KMS-11 (cell line): Measurements from ENCODE around the gene AGRP.
A peak's percentile ranks its signal among the peaks of the same experiment; 100 is the strongest.

Experiments
- H2AFZ ChIP-seq: fragments of 200-600 bp; sonication (generic); 2 replicates; pipeline ENCODE4 v1.6.1; 2016; ENCODE audit warnings: antibody characterized with exemption, mixed run types, low read depth
- H3K27ac ChIP-seq: fragments of 200-600 bp; sonication (generic); 2 replicates; pipeline ENCODE4 v1.6.1; 2016; ENCODE audit warnings: mild to moderate bottlenecking, mixed run types
- H3K27me3 ChIP-seq: fragments of 200-600 bp; sonication (generic); 2 replicates; pipeline ENCODE4 v1.6.1; 2017; ENCODE audit warnings: mild to moderate bottlenecking, low read depth, mixed run types, moderate library complexity; ENCODE audit not compliant: insufficient read depth
- H3K36me3 ChIP-seq: fragments of 200-600 bp; sonication (generic); 2 replicates; pipeline ENCODE4 v1.6.1; 2017; ENCODE audit warnings: mild to moderate bottlenecking, mixed run types; ENCODE audit not compliant: insufficient read depth
- H3K4me1 ChIP-seq: fragments of 200-600 bp; sonication (generic); 2 replicates; pipeline ENCODE4 v1.6.1; 2016; ENCODE audit warnings: mild to moderate bottlenecking, low read depth, mixed run types; ENCODE audit not compliant: poor library complexity, severe bottlenecking
- H3K4me2 ChIP-seq: fragments of 200-600 bp; sonication (generic); 2 replicates; pipeline ENCODE4 v1.7.0; 2016; ENCODE audit warnings: mild to moderate bottlenecking, mixed run types
- H3K4me3 ChIP-seq: fragments of 200-600 bp; sonication (generic); IDR thresholded peaks from 2 replicates; pipeline ENCODE4 v1.6.1; 2017; ENCODE audit warnings: low read depth, low read length, mixed read lengths; ENCODE audit not compliant: insufficient read depth
- H3K79me2 ChIP-seq: fragments of 200-600 bp; sonication (generic); 2 replicates; pipeline ENCODE4 v1.6.1; 2016; ENCODE audit warnings: low read depth, mixed run types; ENCODE audit not compliant: insufficient read depth
- H3K9ac ChIP-seq: fragments of 200-600 bp; sonication (generic); 2 replicates; pipeline ENCODE4 v1.6.1; 2016; ENCODE audit warnings: mild to moderate bottlenecking, mixed run types
- H4K20me1 ChIP-seq: fragments of 200-600 bp; sonication (generic); 2 replicates; pipeline ENCODE4 v1.6.1; 2016; ENCODE audit warnings: mild to moderate bottlenecking, mixed run types; ENCODE audit not compliant: insufficient read depth
- TF ChIP-seq, protein P1 (sequence below): fragments of 200-600 bp; sonication (generic); conservative IDR thresholded peaks from 2 replicates; pipeline ENCODE4 v1.6.1; 2017; ENCODE audit warnings: low read depth, mild to moderate bottlenecking, antibody characterized with exemption, low read length, moderate library complexity, mixed read lengths

AGRP gene

DNA sequence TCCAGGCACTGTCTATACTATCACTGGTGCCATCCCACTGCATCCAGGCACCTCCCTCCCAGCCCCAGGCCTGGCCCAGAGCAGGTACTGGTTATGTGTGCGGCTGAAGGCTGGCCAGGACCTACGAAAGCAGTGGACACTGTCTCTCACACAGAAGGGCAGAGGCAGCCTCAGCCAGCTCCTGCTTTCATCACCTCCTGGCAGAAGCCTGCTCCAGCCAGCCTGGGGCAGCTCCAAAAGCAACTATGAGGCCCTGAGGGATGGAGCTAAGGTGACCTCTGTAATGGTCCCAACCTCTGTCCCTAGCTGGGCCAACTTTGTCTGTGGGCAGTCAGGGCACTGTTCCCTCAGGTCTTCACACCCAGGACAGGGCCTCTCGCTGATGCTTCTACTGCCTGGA lies 33.6 kb downstream of the AGRP start:
- TF ChIP-seq, protein P1, sequence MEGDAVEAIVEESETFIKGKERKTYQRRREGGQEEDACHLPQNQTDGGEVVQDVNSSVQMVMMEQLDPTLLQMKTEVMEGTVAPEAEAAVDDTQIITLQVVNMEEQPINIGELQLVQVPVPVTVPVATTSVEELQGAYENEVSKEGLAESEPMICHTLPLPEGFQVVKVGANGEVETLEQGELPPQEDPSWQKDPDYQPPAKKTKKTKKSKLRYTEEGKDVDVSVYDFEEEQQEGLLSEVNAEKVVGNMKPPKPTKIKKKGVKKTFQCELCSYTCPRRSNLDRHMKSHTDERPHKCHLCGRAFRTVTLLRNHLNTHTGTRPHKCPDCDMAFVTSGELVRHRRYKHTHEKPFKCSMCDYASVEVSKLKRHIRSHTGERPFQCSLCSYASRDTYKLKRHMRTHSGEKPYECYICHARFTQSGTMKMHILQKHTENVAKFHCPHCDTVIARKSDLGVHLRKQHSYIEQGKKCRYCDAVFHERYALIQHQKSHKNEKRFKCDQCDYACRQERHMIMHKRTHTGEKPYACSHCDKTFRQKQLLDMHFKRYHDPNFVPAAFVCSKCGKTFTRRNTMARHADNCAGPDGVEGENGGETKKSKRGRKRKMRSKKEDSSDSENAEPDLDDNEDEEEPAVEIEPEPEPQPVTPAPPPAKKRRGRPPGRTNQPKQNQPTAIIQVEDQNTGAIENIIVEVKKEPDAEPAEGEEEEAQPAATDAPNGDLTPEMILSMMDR = no peak
- H3K9ac ChIP-seq = no peak overlapping the region
- H3K36me3 ChIP-seq = no peaks in the 10 kb centered on the region
- no peak overlapping the region for H3K27ac ChIP-seq
- no peak overlapping the region for H3K4me2 ChIP-seq
- no peaks in the 10 kb centered on the region for H3K27me3 ChIP-seq
- H3K79me2 ChIP-seq = no peaks in the 10 kb centered on the region
- no peak overlapping the region for H2AFZ ChIP-seq
- no peak overlapping the region for H3K4me3 ChIP-seq
- H3K4me1 ChIP-seq = peaks cover 8% of the 10 kb centered on the region
- H4K20me1 ChIP-seq = no peaks in the 10 kb centered on the region

DNA sequence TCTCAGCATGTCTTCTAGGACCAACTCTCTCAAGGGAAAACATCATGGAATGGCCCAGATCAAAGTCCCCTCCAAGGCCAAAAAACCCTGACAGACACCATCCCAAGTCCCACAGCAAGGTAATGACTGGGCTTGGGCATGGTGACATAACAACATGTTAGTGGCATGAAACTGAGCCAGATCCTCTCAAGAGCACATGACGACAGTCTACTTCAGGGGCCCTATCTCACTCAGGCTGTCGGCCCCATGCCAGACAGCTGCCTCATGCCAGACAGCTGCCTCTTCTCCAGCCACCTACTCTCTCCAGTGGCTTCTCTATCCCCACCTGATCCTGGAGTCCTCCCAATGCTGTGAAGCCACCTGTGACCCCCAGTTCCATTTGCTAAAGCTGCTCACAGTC lies 34.0 kb downstream of the AGRP start:
- Histone ChIP-seq H3K9ac (no peak overlapping the region), H3K4me2 (no peak overlapping the region), H3K27ac (no peak overlapping the region), H3K27me3 (no peaks in the 10 kb centered on the region), H3K36me3 (no peaks in the 10 kb centered on the region), H2AFZ (no peak overlapping the region), H3K4me3 (no peak overlapping the region), H3K79me2 (no peaks in the 10 kb centered on the region), H3K4me1 (peaks cover 8% of the 10 kb centered on the region), H4K20me1 (no peaks in the 10 kb centered on the region)
- TF ChIP-seq, protein P1 = no peak

DNA sequence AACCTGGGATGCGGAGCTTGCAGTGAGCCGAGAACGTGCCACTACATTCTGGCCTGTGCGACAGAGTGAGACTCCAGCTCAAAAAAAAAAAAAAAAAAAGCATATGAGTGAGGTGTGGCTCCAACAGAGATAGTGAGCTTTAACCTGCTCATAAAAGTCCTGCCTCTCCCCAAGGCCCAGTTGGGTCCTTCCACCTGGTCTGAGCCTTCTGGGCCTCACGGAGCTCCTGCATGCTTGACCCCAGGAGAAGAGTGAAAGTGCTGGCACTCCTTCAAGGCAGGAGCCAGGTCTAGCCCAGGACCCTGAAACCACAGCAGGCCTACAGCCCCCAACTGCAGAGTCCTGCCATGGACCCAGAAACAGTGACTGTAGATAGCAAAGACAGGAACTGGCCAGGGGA lies 34.8 kb downstream of the AGRP start:
- no peaks in the 10 kb centered on the region for H4K20me1 ChIP-seq
- TF ChIP-seq, protein P1 = no peak

DNA sequence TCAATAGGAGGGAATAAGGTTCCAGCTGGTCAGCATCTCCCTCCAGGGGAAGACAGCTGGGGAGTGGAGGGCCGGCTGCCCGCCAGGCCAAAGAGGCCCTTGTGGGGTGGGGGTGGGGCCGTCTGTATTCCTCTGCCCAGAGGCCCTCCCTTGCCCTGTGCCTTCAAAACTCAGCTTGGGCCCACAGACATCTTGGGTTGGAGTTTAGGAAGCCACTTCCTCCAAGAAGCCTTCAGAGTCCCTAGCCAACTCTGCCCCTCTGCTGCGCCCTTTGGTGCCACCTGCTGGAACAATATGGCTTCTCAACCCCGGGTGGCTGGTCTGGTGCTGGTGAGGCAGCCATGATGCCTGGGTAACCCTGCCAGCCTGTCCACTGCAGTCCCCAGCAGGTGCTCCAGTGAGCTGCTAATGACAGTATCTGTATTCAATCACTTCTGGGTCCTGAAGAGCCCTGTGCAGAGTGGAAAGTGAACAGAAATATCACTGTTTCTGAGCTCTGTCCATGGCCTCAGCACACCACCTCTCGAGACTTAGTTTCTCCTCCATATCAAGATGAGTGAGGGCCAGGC lies 35.8 kb downstream of the AGRP start:
- Histone ChIP-seq H4K20me1 (no peaks in the 10 kb centered on the region), H3K27ac (no peak overlapping the region), H3K9ac (no peak overlapping the region)

More for the DNA sequence above, 34.8 kb downstream of the AGRP start:
- Histone ChIP-seq H3K4me1 (peaks cover 8% of the 10 kb centered on the region), H2AFZ (no peak overlapping the region), H3K27ac (no peak overlapping the region), H3K9ac (no peak overlapping the region), H3K79me2 (no peaks in the 10 kb centered on the region), H3K36me3 (no peaks in the 10 kb centered on the region), H3K27me3 (no peaks in the 10 kb centered on the region), H3K4me3 (no peak overlapping the region), H3K4me2 (no peak overlapping the region)

More for the DNA sequence above, 35.8 kb downstream of the AGRP start:
- H2AFZ ChIP-seq = no peak overlapping the region
- peaks cover 8% of the 10 kb centered on the region for H3K4me1 ChIP-seq
- TF ChIP-seq, protein P1 = peak; percentile 76
- H3K4me2 ChIP-seq = no peak overlapping the region
- no peaks in the 10 kb centered on the region for H3K27me3 ChIP-seq
- no peak overlapping the region for H3K4me3 ChIP-seq
- no peaks in the 10 kb centered on the region for H3K79me2 ChIP-seq
- H3K36me3 ChIP-seq = no peaks in the 10 kb centered on the region
